T-helper 17 cell (primary cell): Measurements from ENCODE around the gene ZNF66. TPM values are rescaled to one million over a fixed set of nuclear protein-coding genes. Genes with fewer than 3 reads are reported as not detected.
"Not testable (repeated sequence)": the region's sequence is repeated elsewhere in the genome, so short reads cannot be mapped to it uniquely, and the experiment has no call there.

Source experiments
- ATAC-seq: fragments of 150-1000 bp; cut with Tn5 transposase; 2 replicates; pipeline ENCODE4 v1.10.0; 2021; ENCODE audit warnings: mild to moderate bottlenecking, moderate library complexity
- DNase-seq, 3 donors: peaks; one replicate each; pipeline versions ENCODE4 v3.0.0 to v3.0.0-alpha.2; 2020 to 2021
- H3K9me3 ChIP-seq: one replicate; pipeline ENCODE4 v1.7.0; 2013; ENCODE audit warnings: low read length, mild to moderate bottlenecking; ENCODE audit not compliant: control insufficient read depth, poor library complexity, severe bottlenecking
- H3K27ac Mint-ChIP-seq: one replicate; pipeline ENCODE4 v1.8.0; 2022; ENCODE audit warnings: mild to moderate bottlenecking, moderate library complexity, mixed read lengths
- H3K27me3 Mint-ChIP-seq: one replicate; pipeline ENCODE4 v1.8.0; 2022; ENCODE audit warnings: mixed read lengths
- H3K36me3 Mint-ChIP-seq: one replicate; pipeline ENCODE4 v1.8.0; 2022; ENCODE audit warnings: low read depth, mixed read lengths
- H3K4me1 Mint-ChIP-seq: one replicate; pipeline ENCODE4 v1.8.0; 2022; ENCODE audit warnings: mild to moderate bottlenecking, mixed read lengths
- H3K4me3 Mint-ChIP-seq: one replicate; pipeline ENCODE4 v1.8.0; 2022; ENCODE audit warnings: mild to moderate bottlenecking, moderate library complexity, mixed read lengths
- total RNA-seq, 4 donors: library from RNA in 2 of 4; stranded (reverse) in 2 of 4; gene quantifications; one replicate each; pipeline ENCODE4 v1.2.3 and lab custom pipeline; 2022 to 2026

ZNF66 gene
- 1 to 10 TPM; 7.3 to 8.9 TPM for total RNA-seq
- 7.9 to 10.8 reads per million in 2 donors for total RNA-seq (lab: John Stamatoyannopoulos, UW)

DNA sequence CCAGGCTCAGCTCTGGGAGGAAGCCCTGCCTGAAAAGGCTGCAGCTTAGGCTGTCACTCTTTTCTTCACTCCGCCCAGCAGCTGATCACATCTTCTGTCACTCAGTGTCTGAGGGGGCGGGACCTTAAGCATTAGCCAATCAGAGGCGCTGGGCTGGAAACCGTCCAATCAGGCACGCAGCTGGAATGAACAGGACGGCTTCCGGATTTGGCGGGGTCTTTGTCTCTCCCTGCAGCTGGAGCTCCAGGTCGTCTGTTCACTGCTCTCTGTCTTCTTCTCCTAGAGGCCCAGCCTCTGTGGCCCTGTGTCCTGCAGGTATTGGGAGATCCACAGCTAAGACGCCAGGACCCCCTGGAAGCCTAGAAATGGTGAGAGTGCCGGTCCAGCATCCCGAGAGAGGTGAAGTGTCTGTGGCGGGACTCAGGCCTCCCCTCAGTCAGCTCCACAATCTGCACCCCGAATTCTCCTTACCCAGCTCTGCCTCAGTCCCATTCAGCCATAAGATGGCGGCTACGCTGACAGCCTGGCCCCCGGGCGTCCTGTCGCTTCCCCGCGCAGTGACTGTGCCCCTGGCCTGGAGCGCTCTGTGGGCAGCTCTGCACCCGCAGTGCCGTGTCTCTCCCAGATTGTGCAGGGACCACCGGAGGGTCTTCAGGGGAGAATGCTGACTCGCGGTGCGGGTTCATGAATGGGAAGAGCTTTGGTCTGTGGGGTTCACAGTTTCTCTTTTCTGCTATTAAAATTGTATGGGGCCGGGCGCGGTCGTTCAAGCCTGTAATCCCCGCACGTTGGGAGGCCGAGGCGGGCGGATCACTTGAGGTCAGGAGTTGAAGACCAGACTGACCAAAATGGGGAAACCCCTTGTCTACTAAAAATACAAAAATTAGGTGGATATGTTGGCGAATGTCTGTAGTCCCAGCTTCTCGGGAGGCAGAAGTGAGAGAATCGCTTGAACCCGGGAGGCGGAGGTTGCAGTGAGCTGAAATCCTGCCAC is at the start of gene ZNF66:
ZNF66 (plus strand) TSS at position 222 of the 994 bp plus-strand sequence; CDS start at position 366, 144 bp downstream.
- Mint-ChIP-seq H3K27ac (peak within 1 kb of the TSS; percentile 96), H3K27me3 (no peaks in the 10 kb centered on the region), H3K36me3 (no peaks in the 10 kb centered on the region), H3K4me1 (peaks cover 8% of the 10 kb centered on the region), H3K4me3 (peak within 1 kb of the TSS; percentile 99)
- DNase-seq (peak; percentile 75 to 90 (median 88)), ATAC-seq (peak; percentile 99)
- H3K9me3 ChIP-seq = no peaks in the 10 kb centered on the region

GRCh38 chr19:20750169-20750568 is 25.9 kb upstream of the ZNF66 start:
- ATAC-seq, H3K27me3 Mint-ChIP-seq, H3K4me1 Mint-ChIP-seq, H3K9me3 ChIP-seq, H3K27ac Mint-ChIP-seq, DNase-seq, H3K36me3 Mint-ChIP-seq, H3K4me3 Mint-ChIP-seq: not testable (repeated sequence)

DNA sequence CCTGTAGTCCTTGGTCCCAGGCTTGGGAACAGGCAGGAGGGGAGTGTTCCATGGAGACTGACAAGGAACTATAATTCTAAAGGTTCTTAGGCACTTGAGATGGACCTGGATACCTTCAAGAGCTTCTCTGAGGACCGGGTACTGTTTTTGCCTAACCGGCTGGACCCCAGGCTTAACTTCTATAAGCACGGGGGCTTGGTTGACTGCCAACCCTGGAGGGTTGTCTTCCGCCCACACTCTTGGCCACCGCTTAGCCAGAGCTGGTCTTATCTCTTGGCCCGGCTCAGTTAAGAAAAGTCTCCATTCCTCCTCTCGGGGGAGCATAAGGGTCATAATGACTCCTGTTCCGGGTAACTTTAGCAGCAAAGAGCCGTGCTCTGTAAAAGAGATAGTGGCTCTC is 23.8 kb upstream of the ZNF66 start:
- not testable (repeated sequence) for H3K4me3 Mint-ChIP-seq, H3K4me1 Mint-ChIP-seq, H3K27ac Mint-ChIP-seq, ATAC-seq, H3K9me3 ChIP-seq, H3K36me3 Mint-ChIP-seq, H3K27me3 Mint-ChIP-seq, DNase-seq

- H3K27ac Mint-ChIP-seq, H3K4me1 Mint-ChIP-seq, DNase-seq, H3K9me3 ChIP-seq, H3K4me3 Mint-ChIP-seq, H3K36me3 Mint-ChIP-seq, H3K27me3 Mint-ChIP-seq, ATAC-seq: not testable (repeated sequence)
Measured at GRCh38 chr19:20769225-20769736, 6.8 kb upstream of the ZNF66 start.

- peaks cover 6% of the 10 kb centered on the region for H3K9me3 ChIP-seq
- DNase-seq (no peak), ATAC-seq (no peak)
- Mint-ChIP-seq H3K27me3 (no peaks in the 10 kb centered on the region), H3K36me3 (peaks cover 8% of the 10 kb centered on the region), H3K4me1 (no peaks in the 10 kb centered on the region), H3K4me3 (no peak overlapping the region), H3K27ac (no peak overlapping the region)
Measured at GRCh38 chr19:20787786-20788185, 11.7 kb downstream of the ZNF66 start.

- H3K9me3 ChIP-seq = peaks cover 5% of the 10 kb centered on the region
- no peak overlapping the region for H3K4me3 Mint-ChIP-seq
- DNase-seq (no peak), ATAC-seq (no peak)
- H3K27ac Mint-ChIP-seq = no peak overlapping the region
- H3K4me1 Mint-ChIP-seq = no peaks in the 10 kb centered on the region
- H3K27me3 Mint-ChIP-seq = no peaks in the 10 kb centered on the region
- H3K36me3 Mint-ChIP-seq = peaks cover 4% of the 10 kb centered on the region
Measured at GRCh38 chr19:20791806-20792205, 15.7 kb downstream of the ZNF66 start.

- H3K27me3 Mint-ChIP-seq, H3K4me1 Mint-ChIP-seq, ATAC-seq, DNase-seq, H3K36me3 Mint-ChIP-seq, H3K27ac Mint-ChIP-seq, H3K4me3 Mint-ChIP-seq: not testable (repeated sequence)
- H3K9me3 ChIP-seq = peaks cover 29% of the 10 kb centered on the region
Measured at GRCh38 chr19:20806311-20807262, 30.5 kb downstream of the ZNF66 start.

DNA sequence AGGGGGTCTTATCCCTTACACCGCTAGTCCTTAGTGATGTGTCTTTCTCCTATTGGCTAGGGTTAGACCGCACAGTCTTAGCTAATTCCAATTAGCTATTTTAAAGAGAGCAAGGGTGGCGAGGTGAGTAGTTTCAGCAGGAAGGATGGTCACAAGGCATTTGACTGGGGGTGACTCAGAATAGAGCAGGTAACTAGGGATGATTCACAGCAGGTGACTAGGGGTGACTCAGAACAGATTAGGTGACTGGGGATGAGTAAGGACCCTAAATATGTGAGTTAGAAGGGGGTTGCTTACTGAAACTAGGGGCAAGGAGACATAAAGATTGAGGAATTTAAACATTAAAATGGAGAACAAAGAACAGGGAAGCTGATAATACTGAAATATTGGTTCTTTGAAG is 64.3 kb downstream of the ZNF66 start:
- Mint-ChIP-seq H3K27ac (no peak overlapping the region), H3K36me3 (no peaks in the 10 kb centered on the region), H3K4me1 (no peaks in the 10 kb centered on the region), H3K4me3 (no peak overlapping the region), H3K27me3 (no peaks in the 10 kb centered on the region)
- peaks cover 2% of the 10 kb centered on the region for H3K9me3 ChIP-seq
- DNase-seq (no peak), ATAC-seq (no peak)

Other genes starting within 250 kb of the ZNF66 start
- gene ZNF737, start 210.5 kb upstream of the ZNF66 start, total RNA-seq = 10 to 100 TPM in 1 of 2 donors, 1 to 10 TPM in 1; 8.2 to 17.4 TPM
- gene ZNF626, start 114.7 kb upstream of the ZNF66 start, total RNA-seq = 1 to 10 TPM; 8.1 to 8.7 TPM
- 1 to 10 TPM; 5.3 to 6.2 TPM for gene ZNF85, start 146.9 kb downstream of the ZNF66 start, total RNA-seq
- gene ZNF430, start 244.4 kb downstream of the ZNF66 start, total RNA-seq = 10 to 100 TPM; 29.5 to 33.3 TPM